HCT116 (cell line): Measurements from ENCODE around the gene FOSB. TPM values are rescaled to one million over a fixed set of nuclear protein-coding genes. Genes with fewer than 3 reads are reported as not detected.
A peak's percentile ranks its signal among the peaks of the same experiment; 100 is the strongest.

Experiments used
- ATAC-seq: fragments of 200-7000 bp; cut with Tn5 transposase; 2 replicates; pipeline ENCODE4 v1.9.1; 2020; ENCODE audit warnings: mild to moderate bottlenecking, moderate library complexity
- BruUV-seq: library from RNA; stranded (reverse); fragments of 400-500 nt; replicated peaks from 2 replicates; lab custom pipeline; 2021; lab: Mats Ljungman, UMichigan
- CTCF ChIA-PET: fragments of 300-600 bp; sonication (Branson Sonifier 250); formaldehyde crosslinking; loops from one replicate; lab custom pipeline; 2021; ENCODE audit warnings: antibody characterized with exemption; lab: Charles Lee
- POLR2A ChIA-PET: fragments of 300-600, 350-600 bp; sonication (Branson Sonifier 250); formaldehyde crosslinking; loops from one replicate; lab custom pipeline; 2021; ENCODE audit warnings: antibody characterized with exemption; lab: Charles Lee
- RAD21 ChIA-PET, 2 experiments: fragments of 300-600 bp; sonication (Branson Sonifier 250); formaldehyde crosslinking; loops; one replicate each; lab custom pipeline; 2023; ENCODE audit warnings: low total read pairs in 2 of 2; ENCODE audit not compliant: uncharacterized antibody in 2 of 2, unreplicated experiment in 2 of 2, low non-redundant PET in 1 of 2; lab: Charles Lee
- DNase-seq: peaks from one replicate; pipeline ENCODE4 v3.0.0-alpha.2; 2010; ENCODE audit warnings: low read depth, low spot score
- H2AFZ ChIP-seq: fragments of 200-600 bp; shearing (Covaris generic), sonication (generic); 2 replicates; pipeline ENCODE4 v1.6.1; 2017; ENCODE audit warnings: low read depth, mixed run types, mixed read lengths, antibody characterized with exemption, low read length; ENCODE audit not compliant: poor library complexity, severe bottlenecking
- H3K27ac ChIP-seq: 2 replicates; pipeline ENCODE4 v1.5.1; 2012; ENCODE audit warnings: low read depth, low read length
- H3K27me3 ChIP-seq: fragments of 200-600 bp; sonication (generic); 2 replicates; pipeline ENCODE4 v1.6.1; 2016; ENCODE audit warnings: mixed run types, low read length, mixed read lengths; ENCODE audit not compliant: insufficient read depth
- H3K36me3 ChIP-seq, 2 experiments: fragments of 200-500 bp in 1 of 2; fragments of 200-600 bp in 1 of 2; sonication (Bioruptor generic) in 1 of 2; sonication (generic) in 1 of 2; 2 replicates each; pipeline versions ENCODE4 v1.5.1 to v1.6.1; 2014 to 2016; ENCODE audit warnings: low read length in 2 of 2, inconsistent platforms in 1 of 2, mixed read lengths in 1 of 2, mixed run types in 1 of 2; ENCODE audit not compliant: insufficient read depth in 2 of 2, control insufficient read depth in 1 of 2
- H3K4me1 ChIP-seq, 2 experiments: fragments of 200-600 bp in 1 of 2; sonication (generic) in 1 of 2; 2 replicates each; pipeline versions ENCODE4 v1.5.1 to v1.6.1; 2012 to 2017; ENCODE audit warnings: low read length in 2 of 2, inconsistent platforms in 1 of 2, mild to moderate bottlenecking in 1 of 2, mixed read lengths in 1 of 2, mixed run types in 1 of 2, moderate library complexity in 1 of 2; ENCODE audit not compliant: insufficient read depth in 2 of 2, control insufficient read depth in 1 of 2
- H3K4me2 ChIP-seq: fragments of 200-600 bp; sonication (generic); 2 replicates; pipeline ENCODE4 v1.6.1; 2017; ENCODE audit warnings: mixed run types, low read length, mixed read lengths
- H3K4me3 ChIP-seq, 2 experiments: fragments of 200-600 bp in 1 of 2; sonication (generic) in 1 of 2; replicated peaks in 1 of 2; 2 replicates each; pipeline ENCODE4 v1.5.1; 2011 to 2016; ENCODE audit warnings: low read length in 2 of 2, control low read depth in 1 of 2, low read depth in 1 of 2, mild to moderate bottlenecking in 1 of 2, mixed read lengths in 1 of 2, mixed run types in 1 of 2
- H3K79me2 ChIP-seq: fragments of 200-600 bp; sonication (generic); 2 replicates; pipeline ENCODE4 v1.6.1; 2017; ENCODE audit warnings: mild to moderate bottlenecking, mixed run types, low read length, moderate library complexity, mixed read lengths; ENCODE audit not compliant: insufficient read depth
- H3K9ac ChIP-seq: fragments of 200-600 bp; sonication (generic); 2 replicates; pipeline ENCODE4 v1.6.1; 2016; ENCODE audit warnings: low read length, mixed read lengths
- H3K9me2 ChIP-seq: fragments of 200-600 bp; sonication (generic), shearing (Covaris generic); 2 replicates; pipeline ENCODE4 v1.6.1; 2017; ENCODE audit warnings: mixed run types, mild to moderate bottlenecking, moderate library complexity; ENCODE audit not compliant: insufficient read depth
- H3K9me3 ChIP-seq, 2 experiments: fragments of 200-500 bp in 1 of 2; fragments of 200-600 bp in 1 of 2; sonication (Bioruptor generic) in 1 of 2; sonication (generic) in 1 of 2; 2 replicates each; pipeline ENCODE4 v1.6.1; 2014 to 2017; ENCODE audit warnings: low read length in 2 of 2, mixed read lengths in 2 of 2, inconsistent platforms in 1 of 2, low read depth in 1 of 2, mild to moderate bottlenecking in 1 of 2, mixed run types in 1 of 2, moderate library complexity in 1 of 2; ENCODE audit not compliant: control insufficient read depth in 1 of 2, insufficient read depth in 1 of 2
- H4K20me1 ChIP-seq: fragments of 200-600 bp; sonication (generic), shearing (Covaris generic); 2 replicates; pipeline ENCODE4 v1.6.1; 2017; ENCODE audit warnings: mixed run types, mild to moderate bottlenecking, moderate library complexity; ENCODE audit not compliant: insufficient read depth
- CTCF ChIP-seq, 3 experiments: fragments of 200-600 bp in 1 of 3; sonication (generic) in 1 of 3; IDR thresholded peaks in 2 of 3; conservative IDR thresholded peaks in 1 of 3; 2 replicates each; pipeline ENCODE4 v1.5.1; 2012 to 2017; ENCODE audit warnings: low read depth in 2 of 3, low read length in 2 of 3, antibody characterized with exemption in 1 of 3, borderline replicate concordance in 1 of 3, control low read depth in 1 of 3, mild to moderate bottlenecking in 1 of 3, mixed read lengths in 1 of 3, mixed run types in 1 of 3, moderate library complexity in 1 of 3; ENCODE audit not compliant: insufficient read depth in 1 of 3
- EGR1 ChIP-seq: IDR thresholded peaks from 2 replicates; pipeline ENCODE4 v1.6.1; 2012; ENCODE audit warnings: low read depth
- FOSL1 ChIP-seq: IDR thresholded peaks from 2 replicates; pipeline ENCODE4 v1.6.1; 2012; ENCODE audit warnings: low read depth
- MAX ChIP-seq: IDR thresholded peaks from 2 replicates; pipeline ENCODE4 v1.6.1; 2012
- POLR2AphosphoS5 ChIP-seq: IDR thresholded peaks from 2 replicates; pipeline ENCODE4 v1.6.1; 2011; ENCODE audit warnings: mild to moderate bottlenecking, low read depth, low read length, moderate library complexity
- RAD21 ChIP-seq: IDR thresholded peaks from 2 replicates; pipeline ENCODE4 v1.6.1; 2012; ENCODE audit warnings: low read depth, mild to moderate bottlenecking
- TCF7L2 ChIP-seq: IDR thresholded peaks from 2 replicates; pipeline ENCODE4 v1.7.0; 2011; ENCODE audit warnings: borderline replicate concordance, inconsistent platforms; ENCODE audit not compliant: insufficient read depth, insufficient read length; ENCODE audit errors: extremely low read depth
- YY1 ChIP-seq: IDR thresholded peaks from 2 replicates; pipeline ENCODE4 v1.6.1; 2011; ENCODE audit warnings: low read length, low read depth, moderate library complexity, mild to moderate bottlenecking; ENCODE audit not compliant: insufficient replicate concordance; ENCODE audit errors: extremely low read depth
- ZBTB33 ChIP-seq: IDR thresholded peaks from 2 replicates; pipeline ENCODE4 v1.6.1; 2011; ENCODE audit warnings: mild to moderate bottlenecking, low read length, moderate library complexity; ENCODE audit not compliant: insufficient replicate concordance; ENCODE audit errors: extremely low read depth
- ZNF274 ChIP-seq: fragments of 200-500 bp; sonication (Bioruptor generic); IDR thresholded peaks from 2 replicates; pipeline ENCODE4 v1.6.1; 2014; ENCODE audit warnings: mild to moderate bottlenecking, low read depth, low read length, inconsistent platforms
- intact Hi-C: fragments of 100-400 bp; cut with micrococcal nuclease; formaldehyde crosslinking; loops from 2 replicates; pipeline ENCODE4 v1.10.0; 2022
- total RNA-seq: library from RNA; stranded (reverse); gene quantifications from one replicate; pipeline ENCODE4 v1.2.1, GENCODE V29; 2021; ENCODE audit not compliant: unreplicated experiment

The FOSB gene
- total RNA-seq, 1 experiment from 2014 or later = 12.6 TPM

GRCh38 chr19:45464852-45465441 lies 2.8 kb upstream of the FOSB start:
- ATAC-seq (no peak), DNase-seq (no peak)
- Histone ChIP-seq H3K36me3 (no peaks in the 10 kb centered on the region), H4K20me1 (no peaks in the 10 kb centered on the region; the same call in 1 of the 2 replicates), H3K27ac (no peak overlapping the region), H3K4me1 (peaks cover 2 to 37% of the 10 kb centered on the region in 2 experiments), H3K27me3 (no peaks in the 10 kb centered on the region), H3K9ac (0 out of 2 replicates have a peak overlapping the region, but pooled peaks have one; percentile 9), H3K4me2 (peak overlapping the region; percentile 16; the same call in 1 of the 2 replicates), H2AFZ (no peak overlapping the region), H3K9me3 (no peaks in the 10 kb centered on the region), H3K9me2 (no peaks in the 10 kb centered on the region), H3K79me2 (peaks cover 15% of the 10 kb centered on the region; the same call in 1 of the 2 replicates), H3K4me3 (no peak overlapping the region)
- ChIA-PET POLR2A (interaction anchor here (5.4 kb wide), 1 partner anchor 9 kb away, joined by 72 read pairs; no protein-coding TSS in a partner anchor), RAD21 (no interaction called here), CTCF (no interaction called here)
- intact Hi-C loops = no loop called here
- no TSS peak for BruUV-seq
- TF ChIP-seq YY1 (no peak), CTCF (IDR thresholded peaks at IDR 0.05 in 2 of 3, conservative IDR thresholded peaks at IDR 0.05 in 1 of 3; ENCODE audit: borderline replicate concordance in 1 of 3, insufficient read depth in 1 of 3, low read depth in 2 of 3, low read length in 2 of 3) (peak in 1 of 3 experiments; percentile 20; a peak in 1 of 6 replicates), FOSL1 (no peak), TCF7L2 (no peak)

GRCh38 chr19:45467115-45467455 lies 711 bp upstream of the FOSB start:
- peak overlapping the region; percentile 57 to 97 for H3K4me3 ChIP-seq
- no peaks in the 10 kb centered on the region for H3K9me3 ChIP-seq
- no peaks in the 10 kb centered on the region; a peak in 1 of 4 replicates for H3K36me3 ChIP-seq
- no peaks in the 10 kb centered on the region for H3K9me2 ChIP-seq
- no TSS peak for BruUV-seq
- ATAC-seq (no peak), DNase-seq (no peak)
- peaks cover 4 to 43% of the 10 kb centered on the region in 2 experiments for H3K4me1 ChIP-seq
- CTCF ChIA-PET = interaction anchor here (0.7 to 4.7 kb wide), 11 partner anchors 8 to 65 kb away, joined by 3 to 56 read pairs (median 4); no protein-coding TSS in a partner anchor
- H2AFZ ChIP-seq = peak overlapping the region; percentile 66
- no peaks in the 10 kb centered on the region for H3K27me3 ChIP-seq
- no peak overlapping the region for H3K27ac ChIP-seq
- H4K20me1 ChIP-seq = no peaks in the 10 kb centered on the region; the same call in 1 of the 2 replicates
- H3K4me2 ChIP-seq = peak overlapping the region; percentile 100
- H3K9ac ChIP-seq = peak overlapping the region; percentile 99
- intact Hi-C loops = no loop called here
- RAD21 ChIA-PET = interaction anchor here (1.2 to 2.0 kb wide), 3 partner anchors 12 to 27 kb away, joined by 4 to 5 read pairs (median 5); no protein-coding TSS in a partner anchor
- POLR2A ChIA-PET = interaction anchor here (0.6 to 5.4 kb wide), 25 partner anchors 9 to 225 kb away, joined by 3 to 72 read pairs (median 4); partner anchors contain the start of genes GIPR and PPP1R13L
- H3K79me2 ChIP-seq = peaks cover 23% of the 10 kb centered on the region; the same call in 1 of the 2 replicates
- no peak for TF ChIP-seq ZBTB33
- TF ChIP-seq ZNF274 = no peak
- TF ChIP-seq TCF7L2 = no peak
- no peak for TF ChIP-seq RAD21
- TF ChIP-seq EGR1 = no peak
- TF ChIP-seq MAX = no peak
- no peak for TF ChIP-seq POLR2AphosphoS5
- no peak for TF ChIP-seq YY1
